Mesodermal cell (in vitro differentiated cells): ENCODE results near the gene YWHAQ.
A peak's percentile ranks its signal among the peaks of the same experiment; 100 is the strongest.

Source experiments
- H3K27ac ChIP-seq: 2 replicates; pipeline ENCODE4 v1.7.0; 2013; ENCODE audit warnings: mild to moderate bottlenecking, low read depth, low read length, moderate library complexity; ENCODE audit not compliant: severe bottlenecking
- H3K36me3 ChIP-seq: 2 replicates; pipeline ENCODE4 v1.7.1; 2013; ENCODE audit warnings: mild to moderate bottlenecking, low read length, moderate library complexity; ENCODE audit not compliant: control insufficient read depth, insufficient read depth
- H3K4me1 ChIP-seq: one replicate; pipeline ENCODE4 v1.7.1; 2013; ENCODE audit warnings: mild to moderate bottlenecking, low read length; ENCODE audit not compliant: insufficient read depth, control insufficient read depth, poor library complexity, severe bottlenecking
- H3K4me3 ChIP-seq: 2 replicates; pipeline ENCODE4 v1.7.0; 2013; ENCODE audit warnings: low read length, control low read depth, mild to moderate bottlenecking; ENCODE audit not compliant: insufficient read depth, poor library complexity, severe bottlenecking; ENCODE audit errors: extremely low read depth
- H3K9me3 ChIP-seq: 2 replicates; pipeline ENCODE4 v1.7.1; 2013; ENCODE audit warnings: mild to moderate bottlenecking, low read length, moderate library complexity; ENCODE audit not compliant: control insufficient read depth
- WGBS, 2 experiments: methylation state at CpG; one replicate each; pipeline ENCODE4 v1.1.5; 2013; ENCODE audit warnings: missing lambda C conversion rate in 2 of 2; ENCODE audit not compliant: insufficient coverage in 2 of 2; 5-methylcytosine and 5-hydroxymethylcytosine counted together

YWHAQ gene

GRCh38 chr2:9655441-9656269 is 24.9 kb upstream of the YWHAQ start:
- H3K36me3 ChIP-seq, result no peaks in the 10 kb centered on the region
- WGBS, 2 experiments, result 88 to 89% methylated on average over 10 to 11 of the region's 13 CpGs
- H3K27ac ChIP-seq, result peak overlapping the region; percentile 69
- no peaks in the 10 kb centered on the region for H3K9me3 ChIP-seq
- H3K4me1 ChIP-seq, result peaks cover 34% of the 10 kb centered on the region
- no peak overlapping the region for H3K4me3 ChIP-seq

- Histone ChIP-seq H3K27ac (no peak overlapping the region), H3K9me3 (no peaks in the 10 kb centered on the region), H3K4me3 (no peak overlapping the region), H3K4me1 (peaks cover 34% of the 10 kb centered on the region), H3K36me3 (no peaks in the 10 kb centered on the region)
- 90 to 93% methylated on average over 5 to 6 of the region's 6 CpGs for WGBS, 2 experiments
Measured at GRCh38 chr2:9654452-9655100, 23.8 kb upstream of the YWHAQ start.

- H3K27ac ChIP-seq, result no peak overlapping the region
- WGBS, 2 experiments, result 94 to 97% methylated on average over 3 to 5 of the region's 10 CpGs
- H3K4me3 ChIP-seq, result no peak overlapping the region
- H3K9me3 ChIP-seq, result no peaks in the 10 kb centered on the region
- H3K36me3 ChIP-seq, result no peaks in the 10 kb centered on the region
- H3K4me1 ChIP-seq, result peaks cover 31% of the 10 kb centered on the region
Measured at GRCh38 chr2:9653485-9654271, 22.9 kb upstream of the YWHAQ start.

GRCh38 chr2:9652898-9653479 is 22.2 kb upstream of the YWHAQ start:
- WGBS, 2 experiments, result 96 to 100% methylated on average over 4 of the region's 5 CpGs

GRCh38 chr2:9652267-9652666 is 21.5 kb upstream of the YWHAQ start:
- Histone ChIP-seq H3K4me1 (peaks cover 25% of the 10 kb centered on the region), H3K9me3 (no peaks in the 10 kb centered on the region), H3K36me3 (no peaks in the 10 kb centered on the region), H3K4me3 (no peak overlapping the region), H3K27ac (no peak overlapping the region)
- 88 to 89% methylated on average over 1 of the region's 1 CpG for WGBS, 2 experiments

More at GRCh38 chr2:9652898-9653479, 22.2 kb upstream of the YWHAQ start:
- Histone ChIP-seq H3K4me3 (no peak overlapping the region), H3K4me1 (peaks cover 28% of the 10 kb centered on the region), H3K36me3 (no peaks in the 10 kb centered on the region), H3K27ac (no peak overlapping the region), H3K9me3 (no peaks in the 10 kb centered on the region)

DNA sequence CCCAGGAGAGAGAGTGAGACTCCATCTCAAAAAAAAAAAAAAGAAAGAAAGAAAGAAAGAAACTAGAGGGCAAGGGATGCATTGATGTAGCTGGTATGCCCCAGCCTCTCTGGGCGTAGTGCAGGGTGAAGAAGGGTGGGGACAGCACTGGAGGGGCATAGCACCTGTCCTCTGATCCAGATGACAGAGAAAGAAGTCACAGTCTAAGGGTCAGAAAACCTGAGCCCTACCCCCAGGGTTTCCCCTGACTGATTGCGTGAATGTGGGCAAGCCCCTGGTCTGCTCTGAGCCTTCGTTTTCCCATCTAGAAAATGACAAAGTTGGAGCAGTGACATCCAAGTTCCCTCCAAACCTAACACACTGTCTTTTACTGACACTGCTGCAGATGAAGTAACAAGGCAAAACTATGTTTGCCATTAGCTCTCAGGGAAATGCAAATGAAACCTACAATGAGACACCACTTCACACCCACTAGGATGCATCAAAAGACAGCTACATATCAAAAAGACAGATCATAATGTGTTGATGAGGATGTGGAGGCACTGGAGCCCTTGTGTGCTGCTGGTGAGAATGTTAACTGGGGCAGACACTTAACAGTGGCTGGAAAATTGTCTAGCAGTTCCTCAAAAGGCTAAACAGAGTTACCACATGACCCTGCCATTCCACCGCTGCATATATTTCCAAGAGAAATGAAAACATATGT is 19.5 kb upstream of the YWHAQ start:
- Histone ChIP-seq H3K4me3 (no peak overlapping the region), H3K4me1 (peaks cover 12% of the 10 kb centered on the region), H3K9me3 (no peaks in the 10 kb centered on the region), H3K27ac (no peak overlapping the region), H3K36me3 (no peaks in the 10 kb centered on the region)
- 70 to 76% methylated on average over 3 to 4 of the region's 4 CpGs for WGBS, 2 experiments

DNA sequence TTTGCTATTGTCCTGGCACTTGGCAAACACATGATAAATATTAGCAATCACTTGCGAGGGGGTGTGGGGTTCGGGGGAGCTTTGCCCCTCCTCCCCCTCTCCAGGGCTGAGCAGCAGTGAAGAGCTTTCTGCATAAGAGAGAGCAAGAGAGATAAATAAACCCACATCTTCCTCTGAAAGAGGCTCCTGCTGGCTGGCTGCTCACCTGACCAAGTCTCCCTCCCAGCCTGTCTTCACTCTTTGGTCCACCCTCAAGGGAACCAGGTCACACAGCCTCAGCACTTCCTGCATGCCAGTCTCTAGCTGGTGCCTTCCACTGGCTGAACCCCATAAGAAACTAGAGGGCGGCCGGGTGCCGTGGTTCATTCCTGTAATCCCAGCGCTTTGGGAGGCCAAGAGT is 18.5 kb upstream of the YWHAQ start:
- Histone ChIP-seq H3K4me1 (peaks cover 4% of the 10 kb centered on the region), H3K4me3 (no peak overlapping the region), H3K36me3 (no peaks in the 10 kb centered on the region), H3K27ac (no peak overlapping the region), H3K9me3 (no peaks in the 10 kb centered on the region)
- 76 to 85% methylated on average over 3 to 5 of the region's 6 CpGs for WGBS, 2 experiments

GRCh38 chr2:9648821-9649220 is 18.0 kb upstream of the YWHAQ start:
- 78 to 94% methylated on average over 8 to 9 of the region's 10 CpGs for WGBS, 2 experiments
- Histone ChIP-seq H3K4me1 (peaks cover 4% of the 10 kb centered on the region), H3K4me3 (no peak overlapping the region)

DNA sequence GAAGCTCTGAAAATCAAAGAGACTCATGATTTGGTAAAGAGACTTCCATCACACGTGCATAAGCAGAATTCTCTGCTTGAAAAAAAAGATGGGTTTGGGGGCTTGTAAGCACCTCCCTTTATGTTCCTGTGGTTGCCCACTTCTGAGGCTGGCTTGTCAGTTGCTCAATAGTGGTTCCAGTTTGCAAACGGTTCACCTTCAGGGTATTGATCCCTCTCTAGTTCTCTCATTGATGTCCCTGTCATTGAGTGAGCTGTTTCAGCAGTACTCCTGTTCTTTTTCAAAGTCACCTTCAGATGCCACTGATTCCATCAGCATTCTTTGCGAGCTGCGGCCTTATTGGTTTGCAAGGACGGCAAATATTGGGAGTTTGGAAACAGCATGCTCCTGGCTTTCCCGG is 17.1 kb upstream of the YWHAQ start:
- 59 to 75% methylated on average over 2 to 6 of the region's 6 CpGs for WGBS, 2 experiments
- Histone ChIP-seq H3K4me1 (peaks cover 4% of the 10 kb centered on the region), H3K4me3 (no peak overlapping the region), H3K27ac (no peak overlapping the region), H3K9me3 (no peaks in the 10 kb centered on the region), H3K36me3 (no peaks in the 10 kb centered on the region)

More at GRCh38 chr2:9648821-9649220, 18.0 kb upstream of the YWHAQ start:
- Histone ChIP-seq H3K36me3 (no peaks in the 10 kb centered on the region), H3K27ac (no peak overlapping the region), H3K9me3 (no peaks in the 10 kb centered on the region)
